Activated CD4-positive, alpha-beta T cell treated with anti-CD3 and anti-CD28 coated beads for 4 hours (primary cell): ENCODE measurements around the gene POU2F1.
"Not testable (repeated sequence)": the region's sequence is repeated elsewhere in the genome, so short reads cannot be mapped to it uniquely, and the experiment has no call there.

ENCODE experiments used
- DNase-seq, 2 donors: peaks; one replicate each; pipeline ENCODE4 v3.0.0-alpha.2; 2020

Gene POU2F1

GRCh38 chr1:167276969-167277368, 56.3 kb downstream of the POU2F1 start:
- no peak for DNase-seq

- no peak for DNase-seq
These were observed 57.8 kb downstream of the POU2F1 start for GRCh38 chr1:167278497-167278896.

GRCh38 chr1:167280912-167281311, 60.2 kb downstream of the POU2F1 start:
- DNase-seq = no peak

- no peak for DNase-seq
These were observed 67.8 kb downstream of the POU2F1 start for GRCh38 chr1:167288390-167289074.

- no peak for DNase-seq
These were observed 68.4 kb downstream of the POU2F1 start for GRCh38 chr1:167289075-167289442.

- DNase-seq = no peak
These were observed 69.3 kb downstream of the POU2F1 start for GRCh38 chr1:167289966-167290365.

GRCh38 chr1:167291539-167292185, 71.0 kb downstream of the POU2F1 start:
- DNase-seq = no peak

- DNase-seq = no peak
These were observed 71.5 kb downstream of the POU2F1 start for GRCh38 chr1:167292216-167292615.

GRCh38 chr1:167293057-167293456, 72.4 kb downstream of the POU2F1 start:
- DNase-seq = no peak

GRCh38 chr1:167294528-167294927, 73.8 kb downstream of the POU2F1 start:
- DNase-seq = no peak

- DNase-seq = no peak
These were observed 76.8 kb downstream of the POU2F1 start for GRCh38 chr1:167297222-167298214.

GRCh38 chr1:167298325-167298724, 77.6 kb downstream of the POU2F1 start:
- DNase-seq = no peak

GRCh38 chr1:167301355-167301754, 80.7 kb downstream of the POU2F1 start:
- no peak for DNase-seq

GRCh38 chr1:167304165-167304564, 83.5 kb downstream of the POU2F1 start:
- no peak for DNase-seq

- DNase-seq = no peak
These were observed 84.5 kb downstream of the POU2F1 start for GRCh38 chr1:167305059-167305705.

- no peak for DNase-seq
These were observed 85.1 kb downstream of the POU2F1 start for GRCh38 chr1:167305706-167306277.

GRCh38 chr1:167310732-167311131, 90.0 kb downstream of the POU2F1 start:
- DNase-seq = no peak

- DNase-seq = no peak
These were observed 92.2 kb downstream of the POU2F1 start for GRCh38 chr1:167312871-167313270.

- no peak for DNase-seq
These were observed 94.0 kb downstream of the POU2F1 start for GRCh38 chr1:167314671-167315070.

- no peak for DNase-seq
These were observed 96.8 kb downstream of the POU2F1 start for GRCh38 chr1:167317463-167317862.

GRCh38 chr1:167319206-167319605, 98.5 kb downstream of the POU2F1 start:
- DNase-seq = not testable (repeated sequence)

- no peak for DNase-seq
These were observed 101.8 kb downstream of the POU2F1 start for GRCh38 chr1:167322483-167322882.

GRCh38 chr1:167325151-167325550, 104.5 kb downstream of the POU2F1 start:
- DNase-seq = no peak
